ENCODE results near the gene SERBP1. TPM values are rescaled to one million over a fixed set of nuclear protein-coding genes. Genes with fewer than 3 reads are reported as not detected.

The SERBP1 gene
- total RNA-seq, 6 experiments from 2014 or later = 65.6 to 156 (median 96.6) TPM

DNA sequence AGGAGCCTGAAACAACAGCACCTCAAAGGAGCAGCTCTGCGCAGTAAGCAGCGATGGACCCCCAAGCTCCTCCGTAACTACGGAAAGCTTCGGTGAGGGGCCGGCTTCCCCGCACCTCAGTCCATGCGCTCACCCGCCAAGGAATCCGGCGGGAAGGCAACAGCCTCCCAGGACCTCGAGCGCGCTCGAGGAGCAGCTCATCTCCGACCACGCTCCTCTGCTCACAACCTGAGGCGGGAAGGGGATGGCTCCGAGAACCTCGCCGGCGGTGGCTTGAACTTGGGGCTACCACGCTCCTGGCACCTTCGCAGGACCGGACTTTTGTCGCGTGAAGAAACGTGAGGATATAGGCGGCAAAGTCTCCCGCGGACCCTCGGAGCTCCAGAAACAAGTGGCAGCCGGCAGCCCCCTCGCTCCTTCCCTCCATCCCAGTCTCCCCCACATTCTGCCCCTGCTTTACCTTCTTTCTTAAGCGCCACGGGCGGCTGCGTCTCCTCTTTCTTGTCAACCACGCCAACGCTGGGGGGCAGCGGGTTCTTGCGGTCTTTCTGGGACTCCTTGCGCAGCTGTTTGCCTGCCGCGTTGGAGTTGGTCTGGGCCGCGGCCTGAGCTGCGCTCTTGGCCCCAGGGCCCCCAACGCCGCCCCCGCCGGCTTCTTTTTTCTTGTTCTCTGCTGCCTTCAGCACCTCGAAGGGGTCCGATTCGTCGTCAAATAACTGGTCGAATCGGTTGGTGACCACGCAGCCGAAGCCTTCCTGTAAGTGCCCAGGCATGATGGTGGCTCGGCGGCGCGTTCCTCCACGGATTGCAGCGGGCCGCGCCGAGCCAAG lies 459 bp downstream of the SERBP1 start:
- H3K27ac ChIP-seq = peak overlapping the region; percentile 77 to 90 (median 89)
- no peaks in the 10 kb centered on the region for H3K27me3 ChIP-seq
- no peaks in the 10 kb centered on the region for H3K9me3 ChIP-seq
- WGBS (ENCODE audit: insufficient coverage, low coverage, low lambda C conversion rate, missing lambda C conversion rate) = under 1% methylated on average over 26 of the region's 69 CpGs
- peaks cover 0 to 13% (median 6%) of the 10 kb centered on the region in 4 donors for H3K36me3 ChIP-seq
- peaks cover 0 to 12% (median 6%) of the 10 kb centered on the region in 4 donors for H3K4me1 ChIP-seq
- DNase-seq (peak; percentile 43 to 61 (median 48)), ATAC-seq (peak; percentile 1 to 19 (median 7))
- no peak for TF ChIP-seq POLR2A (IDR thresholded peaks at IDR 0.05)
- TF ChIP-seq, protein P1, sequence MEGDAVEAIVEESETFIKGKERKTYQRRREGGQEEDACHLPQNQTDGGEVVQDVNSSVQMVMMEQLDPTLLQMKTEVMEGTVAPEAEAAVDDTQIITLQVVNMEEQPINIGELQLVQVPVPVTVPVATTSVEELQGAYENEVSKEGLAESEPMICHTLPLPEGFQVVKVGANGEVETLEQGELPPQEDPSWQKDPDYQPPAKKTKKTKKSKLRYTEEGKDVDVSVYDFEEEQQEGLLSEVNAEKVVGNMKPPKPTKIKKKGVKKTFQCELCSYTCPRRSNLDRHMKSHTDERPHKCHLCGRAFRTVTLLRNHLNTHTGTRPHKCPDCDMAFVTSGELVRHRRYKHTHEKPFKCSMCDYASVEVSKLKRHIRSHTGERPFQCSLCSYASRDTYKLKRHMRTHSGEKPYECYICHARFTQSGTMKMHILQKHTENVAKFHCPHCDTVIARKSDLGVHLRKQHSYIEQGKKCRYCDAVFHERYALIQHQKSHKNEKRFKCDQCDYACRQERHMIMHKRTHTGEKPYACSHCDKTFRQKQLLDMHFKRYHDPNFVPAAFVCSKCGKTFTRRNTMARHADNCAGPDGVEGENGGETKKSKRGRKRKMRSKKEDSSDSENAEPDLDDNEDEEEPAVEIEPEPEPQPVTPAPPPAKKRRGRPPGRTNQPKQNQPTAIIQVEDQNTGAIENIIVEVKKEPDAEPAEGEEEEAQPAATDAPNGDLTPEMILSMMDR (IDR thresholded peaks at IDR 0.05) = no peak
- peak overlapping the region; percentile 71 to 80 (median 75) for H3K4me3 ChIP-seq
- intact Hi-C loops (cut with DNase I) = no loop called here

DNA sequence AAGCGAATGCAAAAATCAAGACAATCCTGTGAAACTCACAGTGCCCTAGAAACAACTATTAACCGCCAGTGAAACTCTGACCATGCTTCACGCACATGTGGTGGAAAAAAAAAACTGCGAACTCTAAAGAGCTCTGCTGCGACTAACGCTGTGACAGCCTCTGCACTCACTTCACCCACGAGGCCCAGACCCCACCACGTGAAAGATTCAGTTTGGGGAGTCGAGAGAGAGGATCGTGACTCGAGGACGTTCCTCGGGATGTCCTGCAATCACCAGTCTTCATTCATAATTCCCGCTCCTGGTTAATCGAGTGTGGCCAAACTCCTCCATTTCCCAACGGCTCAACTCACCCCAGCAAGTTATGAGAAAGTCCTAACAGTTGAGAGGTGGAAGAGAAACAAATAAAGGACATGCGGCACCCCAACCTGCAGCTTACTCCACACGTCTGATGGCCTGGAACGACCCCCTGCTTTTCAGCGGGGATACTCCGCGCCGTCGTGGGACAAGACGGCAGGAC lies 1.1 kb downstream of the SERBP1 start:
- Histone ChIP-seq H3K4me3 (peak overlapping the region; percentile 71 to 80 (median 75)), H3K27me3 (no peaks in the 10 kb centered on the region), H3K4me1 (peaks cover 0 to 12% (median 6%) of the 10 kb centered on the region in 4 donors), H3K9me3 (no peaks in the 10 kb centered on the region), H3K27ac (peak overlapping the region; percentile 77 to 90 (median 89)), H3K36me3 (peaks cover 3 to 20% (median 11%) of the 10 kb centered on the region in 4 donors)
- no peak for DNase-seq
- no peak for ATAC-seq
- WGBS (ENCODE audit: insufficient coverage, low coverage, low lambda C conversion rate, missing lambda C conversion rate) = 0% methylated on average over 16 of the region's 25 CpGs
- TF ChIP-seq, protein P1 (IDR thresholded peaks at IDR 0.05) = no peak
- no peak for TF ChIP-seq POLR2A (IDR thresholded peaks at IDR 0.05)
- intact Hi-C loops (cut with DNase I) = no loop called here

DNA sequence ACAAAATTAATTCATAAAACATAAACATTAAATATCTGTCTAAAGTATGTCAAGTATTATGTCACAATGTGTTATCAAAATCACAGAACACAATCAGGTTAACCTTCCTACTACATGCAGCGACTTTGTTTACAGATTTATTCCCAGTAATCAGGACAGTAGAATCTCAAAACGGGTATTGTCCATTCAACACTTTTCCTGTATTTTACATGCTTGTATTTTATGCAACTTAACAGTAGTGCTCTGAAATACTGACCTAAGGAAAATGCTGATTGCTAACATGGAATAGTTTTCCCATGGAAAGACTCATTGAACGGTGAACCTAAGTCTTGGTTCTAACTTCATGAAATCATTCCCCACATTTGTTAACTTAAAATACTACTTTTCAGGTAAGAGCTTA lies 2.3 kb downstream of the SERBP1 start:
- no peak for ATAC-seq
- Histone ChIP-seq H3K9me3 (no peaks in the 10 kb centered on the region), H3K27ac (no peak overlapping the region), H3K36me3 (peaks cover 8 to 31% (median 18%) of the 10 kb centered on the region in 4 donors), H3K4me1 (peaks cover 0 to 12% (median 6%) of the 10 kb centered on the region in 4 donors), H3K27me3 (no peaks in the 10 kb centered on the region), H3K4me3 (peak overlapping the region; percentile 71 to 80 (median 75))
- TF ChIP-seq POLR2A (IDR thresholded peaks at IDR 0.05) = no peak
- TF ChIP-seq, protein P1 (IDR thresholded peaks at IDR 0.05) = no peak
- WGBS (ENCODE audit: insufficient coverage, low coverage, low lambda C conversion rate, missing lambda C conversion rate) = 0% methylated on average over 3 of the region's 3 CpGs
- no peak for DNase-seq
- intact Hi-C loops (cut with DNase I) = no loop called here

DNA sequence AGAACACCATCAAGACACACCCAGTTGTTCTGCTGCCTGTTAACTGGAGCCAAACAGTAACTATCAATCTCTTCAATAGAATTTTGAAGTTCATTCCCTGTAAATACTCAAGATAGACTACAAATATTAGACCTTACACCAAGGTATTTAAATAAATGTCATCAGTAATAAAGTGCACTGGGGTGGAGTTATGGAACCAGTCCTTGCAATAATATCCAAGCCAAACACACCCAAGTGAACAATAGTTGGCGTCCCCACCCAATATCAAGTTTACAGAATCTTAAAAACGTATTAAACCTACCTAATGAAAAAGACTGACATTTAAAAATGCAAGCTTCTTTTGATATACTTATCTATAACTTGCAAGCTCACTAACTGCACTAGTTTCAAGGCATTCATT lies 2.7 kb downstream of the SERBP1 start:
- peaks cover 0 to 12% (median 6%) of the 10 kb centered on the region in 4 donors for H3K4me1 ChIP-seq
- 3% methylated on average over 2 of the region's 2 CpGs for WGBS (ENCODE audit: insufficient coverage, low coverage, low lambda C conversion rate, missing lambda C conversion rate)
- no peaks in the 10 kb centered on the region for H3K9me3 ChIP-seq
- TF ChIP-seq, protein P1 (IDR thresholded peaks at IDR 0.05) = no peak
- TF ChIP-seq POLR2A (IDR thresholded peaks at IDR 0.05) = no peak
- peaks cover 8 to 36% (median 20%) of the 10 kb centered on the region in 4 donors for H3K36me3 ChIP-seq
- H3K4me3 ChIP-seq = peak overlapping the region in 2 of 3 donors; percentile 75 to 80
- H3K27ac ChIP-seq = no peak overlapping the region
- no peak for DNase-seq
- H3K27me3 ChIP-seq = no peaks in the 10 kb centered on the region
- no peak for ATAC-seq
- intact Hi-C loops (cut with DNase I) = no loop called here
